Ecto neural progenitor cell (in vitro differentiated cells): ENCODE data around the gene EBF4.
"Not testable (repeated sequence)": the region's sequence is repeated elsewhere in the genome, so short reads cannot be mapped to it uniquely, and the experiment has no call there.

Experiments used
- DNase-seq: peaks from one replicate; pipeline ENCODE4 v3.0.0-alpha.2; 2018; ENCODE audit warnings: low spot score

EBF4 gene

DNA sequence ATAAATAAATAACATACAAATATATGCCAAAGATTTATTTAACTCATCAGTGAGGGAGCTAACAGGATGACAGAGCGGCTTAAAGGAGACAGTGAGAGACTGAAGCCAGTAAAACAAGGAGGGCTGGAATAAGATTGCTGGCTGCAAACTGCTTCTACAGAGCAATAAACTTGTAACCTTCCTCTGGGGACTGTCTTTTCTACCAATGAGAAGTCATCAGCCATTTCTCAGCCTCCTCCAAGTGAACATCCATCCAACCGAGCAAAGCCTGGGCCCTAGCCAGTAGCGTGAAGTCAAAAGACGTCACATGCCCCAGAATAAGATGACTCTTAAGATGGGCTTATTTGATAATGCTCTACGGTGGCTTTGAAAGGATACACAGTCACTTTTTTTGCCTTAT is 65.4 kb downstream of the EBF4 start:
- no peak for DNase-seq

DNA sequence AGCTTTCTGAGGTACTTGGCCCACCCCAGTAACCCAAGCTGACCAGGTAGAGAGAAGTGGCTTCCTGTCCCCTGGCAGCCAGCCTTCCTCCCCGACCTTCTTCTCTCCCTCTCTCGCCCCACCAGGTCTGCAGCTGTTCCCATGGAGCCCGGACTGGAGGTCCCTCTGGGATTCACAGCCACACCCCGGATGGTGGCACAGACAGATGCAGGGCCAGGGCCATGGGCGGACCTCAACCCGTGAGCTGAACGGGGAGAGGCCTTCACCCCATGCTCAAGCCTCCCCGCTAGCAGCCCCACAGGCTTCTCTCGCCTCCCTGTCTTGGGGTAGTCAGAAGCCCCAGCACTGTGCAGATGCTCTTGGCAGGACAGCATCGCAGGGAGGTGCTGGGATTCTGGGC is 66.6 kb downstream of the EBF4 start:
- DNase-seq = no peak

DNA sequence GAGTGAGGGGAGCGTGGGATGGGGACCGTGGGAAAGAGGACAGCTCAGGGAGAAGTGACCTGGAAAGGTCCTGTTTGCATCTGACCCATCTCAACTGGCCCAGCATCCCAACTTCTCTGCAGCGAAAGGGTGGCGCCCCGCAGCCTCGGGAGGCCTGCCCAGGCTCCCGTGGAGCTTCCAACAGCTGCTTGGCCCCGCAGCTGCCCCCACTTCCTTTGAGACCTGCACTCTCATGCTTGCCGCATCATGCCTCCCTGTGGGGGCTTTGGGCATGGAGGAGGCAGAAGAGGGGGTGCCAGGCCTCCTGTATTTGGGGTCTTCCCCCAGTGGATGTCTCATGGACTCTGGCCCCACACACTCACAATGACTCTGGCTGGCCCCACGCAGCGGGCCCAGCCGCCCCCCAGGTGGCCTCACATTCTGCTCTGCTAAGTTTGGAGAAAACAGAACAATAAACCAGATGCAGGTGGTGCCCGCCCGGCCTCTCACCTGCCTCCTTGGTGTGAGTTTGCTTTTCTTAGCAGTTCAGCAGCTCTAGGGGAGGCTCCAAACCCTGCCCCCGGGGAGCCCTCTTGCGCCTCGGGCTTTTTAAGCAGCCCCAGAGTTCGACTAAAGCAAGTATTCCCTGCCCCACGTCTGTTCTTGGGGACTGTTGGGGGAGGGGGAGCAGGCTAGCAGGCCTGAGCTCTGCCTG is 67.2 kb downstream of the EBF4 start:
- DNase-seq = peak; percentile 46

DNA sequence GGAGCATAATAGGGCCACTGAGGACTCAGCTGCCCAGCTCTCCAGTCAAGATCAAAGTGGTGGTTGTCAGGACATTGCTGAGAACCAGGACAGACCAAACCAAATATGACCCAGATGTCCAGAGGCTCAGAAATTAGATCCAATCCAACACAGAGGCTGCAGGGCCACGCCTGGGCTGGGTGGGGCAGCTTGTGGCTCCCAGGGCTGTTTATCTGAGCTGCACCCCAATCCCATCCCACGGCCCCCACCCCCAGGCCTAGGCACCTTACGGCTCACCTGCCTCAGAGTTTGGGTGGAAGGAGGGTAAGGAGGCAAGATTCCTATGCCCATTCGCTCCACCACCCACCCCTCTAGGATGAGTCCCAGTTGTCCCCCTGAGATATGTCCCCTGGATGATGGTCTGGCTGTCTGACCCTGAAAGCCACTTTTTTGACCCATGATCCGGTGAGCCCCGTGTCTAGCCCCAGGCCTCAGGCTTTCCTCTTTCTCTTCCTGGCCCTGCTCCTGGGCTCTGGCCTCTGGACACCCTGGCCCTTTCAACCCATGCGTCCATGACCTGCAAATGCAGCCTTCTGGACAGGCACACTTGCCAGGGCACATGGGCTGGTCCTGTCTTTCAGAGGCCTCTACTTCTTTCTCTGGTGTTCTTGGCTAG is 67.8 kb downstream of the EBF4 start:
- peak; percentile 38 for DNase-seq

DNA sequence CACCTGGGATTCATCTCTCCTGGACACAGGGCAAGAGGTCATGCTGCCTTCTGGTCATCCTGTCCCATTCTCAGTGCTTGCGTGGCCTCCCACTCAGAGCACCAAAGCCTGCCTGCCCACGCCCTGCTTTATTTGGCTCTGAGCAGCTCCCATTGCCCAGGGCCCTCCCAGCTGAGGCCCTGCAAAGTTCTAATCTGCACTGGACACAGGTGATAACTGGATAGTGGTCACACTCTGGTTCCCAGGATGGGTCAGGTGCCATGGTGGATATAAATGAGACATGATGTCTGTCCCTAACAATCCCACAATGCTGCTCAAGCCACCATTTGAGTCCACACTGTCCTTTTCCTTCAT is 68.3 kb downstream of the EBF4 start:
- peak; percentile 28 for DNase-seq

DNA sequence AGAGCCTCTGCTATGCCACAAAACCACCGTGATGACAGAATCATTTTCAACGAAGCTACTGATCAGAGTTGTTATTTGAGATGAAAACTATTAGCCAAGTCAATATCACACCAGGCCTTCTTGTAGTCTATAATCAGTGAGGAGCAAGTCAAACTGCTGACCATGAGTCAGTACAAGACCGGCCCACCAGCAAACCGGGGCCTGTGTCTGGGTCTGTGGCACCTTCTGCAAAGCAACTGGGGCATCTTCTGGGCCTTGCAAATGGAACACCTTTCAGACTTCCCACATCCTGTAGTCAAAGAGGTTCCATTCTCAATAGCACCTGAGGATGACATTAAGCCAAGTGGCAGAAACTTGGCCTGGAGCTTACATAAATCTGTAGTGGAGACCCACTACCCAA is 69.3 kb downstream of the EBF4 start:
- no peak for DNase-seq

DNA sequence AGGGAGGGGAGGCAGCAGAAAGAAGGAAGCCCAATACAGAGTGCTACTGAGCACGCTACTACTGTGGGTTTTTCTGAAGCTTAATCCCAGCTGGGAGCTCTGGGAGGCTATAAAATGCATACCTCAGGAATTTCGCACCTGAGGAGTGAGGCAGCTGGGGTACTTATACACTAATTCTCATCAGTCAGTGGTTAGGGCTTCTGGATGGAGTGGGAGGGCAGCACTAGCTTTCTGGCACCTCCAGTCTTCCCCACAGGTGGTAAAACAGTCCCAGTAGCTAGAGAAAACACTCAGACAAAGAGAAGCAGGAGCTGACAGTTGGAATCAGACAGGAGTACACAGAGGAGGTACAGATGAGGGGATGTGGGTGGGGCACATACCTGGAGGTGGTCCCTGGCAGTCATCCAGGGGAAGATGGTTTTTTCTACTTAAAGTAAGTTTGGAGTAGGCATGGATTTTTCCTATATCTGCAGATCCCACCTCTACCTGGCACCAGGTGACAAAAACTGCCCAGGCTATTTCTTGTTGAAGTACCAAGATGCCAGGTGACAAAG is 70.1 kb downstream of the EBF4 start:
- no peak for DNase-seq

DNA sequence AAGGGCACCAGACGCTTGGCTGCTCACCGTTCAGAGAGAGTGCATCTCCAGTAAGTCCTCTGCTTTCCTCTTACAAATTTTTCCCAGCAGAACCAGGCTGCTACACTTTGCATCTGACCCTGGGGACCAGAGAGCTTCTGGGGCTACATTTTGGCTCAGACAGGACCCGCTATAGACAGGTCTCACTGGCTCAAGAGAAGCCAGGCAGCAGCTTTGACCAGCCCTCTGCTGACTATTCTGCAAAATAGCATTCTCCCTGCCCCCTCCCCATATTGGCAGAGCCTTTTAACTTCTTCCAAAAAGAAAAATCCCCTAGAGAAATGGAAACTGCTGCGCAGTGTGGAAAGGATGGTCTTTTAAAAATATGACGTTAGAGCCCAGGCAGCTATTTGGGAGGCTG is 70.6 kb downstream of the EBF4 start:
- no peak for DNase-seq

DNA sequence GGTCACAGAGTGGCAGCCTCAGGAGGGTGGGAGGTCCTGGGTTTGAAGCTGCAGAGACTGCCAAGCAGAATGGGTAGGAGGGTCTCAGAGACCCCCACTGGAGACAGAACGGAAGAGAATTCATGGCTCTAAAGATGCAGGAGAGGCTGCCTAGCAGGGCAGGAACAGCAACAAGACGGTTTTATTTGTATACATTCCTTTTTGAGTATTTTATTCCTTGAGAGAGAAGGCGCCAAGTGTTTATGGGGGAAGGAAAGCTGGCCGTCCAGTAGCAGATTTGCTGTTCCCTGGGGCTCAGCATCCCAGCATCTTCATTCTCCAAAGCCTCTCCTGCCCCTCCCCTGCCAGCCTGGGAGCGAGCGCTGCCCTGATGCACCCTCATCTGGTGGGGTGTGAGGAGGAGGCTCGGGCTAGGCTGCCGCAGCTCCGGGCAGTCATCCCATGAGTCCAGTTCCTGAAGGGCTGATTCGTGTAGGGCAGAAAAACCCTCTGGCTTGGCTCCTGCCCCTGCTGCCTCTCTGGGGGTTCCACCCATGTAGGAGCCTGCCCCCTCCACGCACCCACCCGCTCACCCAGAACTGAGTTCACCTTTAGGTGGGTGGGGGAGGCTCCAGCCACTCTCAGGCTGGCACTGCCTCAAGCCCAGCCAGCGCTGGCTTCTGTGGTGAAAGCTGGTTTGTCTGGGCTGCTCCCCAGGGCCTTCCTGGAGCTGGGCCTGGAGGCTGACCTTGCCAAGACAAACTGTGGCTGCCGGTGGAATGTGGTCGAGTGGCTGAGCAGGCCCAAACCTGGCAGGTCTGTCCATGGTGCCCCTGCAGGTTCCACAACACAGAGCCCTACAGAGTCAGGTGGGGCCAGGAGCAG is 75.4 kb downstream of the EBF4 start:
- DNase-seq = no peak

DNA sequence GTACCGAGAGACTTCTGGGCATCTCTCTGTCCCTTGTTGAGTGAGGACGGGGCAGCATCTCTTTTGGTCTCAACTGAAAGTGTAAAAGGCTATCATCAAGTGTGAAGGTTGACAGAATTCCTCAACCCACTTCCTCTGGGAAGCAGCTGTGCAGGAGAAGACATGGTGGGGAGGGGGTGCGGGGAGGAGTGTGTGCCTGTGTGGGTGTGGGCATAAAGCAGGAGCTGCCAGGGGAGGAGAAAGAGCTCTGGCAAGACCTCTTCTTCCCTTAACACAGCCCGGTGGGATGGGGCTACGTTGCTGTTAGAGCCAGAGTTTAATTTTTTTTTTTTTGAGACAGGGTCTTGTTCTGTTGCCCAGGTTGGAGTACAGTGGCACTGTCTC is 76.0 kb downstream of the EBF4 start:
- no peak for DNase-seq

DNA sequence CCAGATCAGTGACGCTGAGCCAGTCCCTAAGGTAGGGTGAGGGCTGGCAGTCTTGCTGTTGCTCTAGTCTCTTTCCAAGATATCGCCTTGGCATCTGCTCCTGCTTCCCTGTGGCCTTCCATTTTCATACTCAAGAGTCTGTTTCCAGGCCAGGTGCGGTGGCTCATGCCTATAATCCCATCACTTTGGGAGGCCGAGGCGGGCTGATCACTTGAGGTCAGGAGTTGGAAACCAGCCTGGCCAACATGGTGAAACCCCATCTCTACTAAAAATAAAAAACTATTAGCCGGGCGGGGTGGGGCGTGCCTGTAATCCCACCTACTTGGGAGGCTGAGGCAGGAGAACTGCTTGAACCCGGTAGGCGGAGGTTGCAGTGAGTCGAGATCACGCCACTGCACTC is 77.5 kb downstream of the EBF4 start:
- not testable (repeated sequence) for DNase-seq

DNA sequence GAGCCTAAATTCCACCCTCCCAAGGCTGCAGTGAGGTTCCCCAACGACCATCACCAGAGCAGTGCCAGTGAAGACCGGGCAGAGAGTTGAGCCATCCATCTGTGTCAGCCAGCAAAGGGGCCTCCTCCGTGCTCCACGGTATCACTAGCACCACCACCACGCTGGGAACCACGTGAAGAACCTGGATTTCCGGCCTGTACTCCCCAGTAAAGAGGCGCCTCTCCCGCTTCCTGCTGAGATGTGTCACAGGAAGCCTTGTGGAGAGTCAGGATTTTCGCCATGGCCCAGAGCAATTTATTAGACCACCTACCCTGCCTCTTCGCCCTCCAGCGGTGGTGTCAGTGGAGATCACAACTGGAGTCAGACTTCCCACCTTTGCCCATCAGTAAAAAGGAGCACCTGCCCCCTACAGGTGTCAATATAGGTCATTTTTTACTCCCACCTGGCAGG is 79.1 kb downstream of the EBF4 start:
- DNase-seq = no peak

DNA sequence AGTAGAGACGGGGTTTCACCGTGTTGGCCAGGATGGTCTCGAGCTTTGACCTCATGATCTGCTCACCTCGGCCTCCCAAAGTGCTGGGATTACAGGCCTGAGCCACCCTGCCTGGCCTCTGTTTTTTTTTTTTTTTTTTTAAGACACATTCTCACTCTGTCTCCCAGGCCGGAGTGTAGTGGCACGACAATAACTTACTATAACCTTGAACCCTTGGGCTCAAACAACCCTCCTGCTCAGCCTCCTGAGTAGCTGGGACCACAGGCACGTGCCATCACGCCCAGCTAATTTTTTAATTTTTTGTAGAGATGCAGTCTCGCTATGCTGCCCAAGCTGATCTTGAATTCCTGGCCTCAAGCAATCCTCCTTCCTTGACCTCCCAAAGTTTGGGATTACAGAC is 81.2 kb downstream of the EBF4 start:
- no peak for DNase-seq

DNA sequence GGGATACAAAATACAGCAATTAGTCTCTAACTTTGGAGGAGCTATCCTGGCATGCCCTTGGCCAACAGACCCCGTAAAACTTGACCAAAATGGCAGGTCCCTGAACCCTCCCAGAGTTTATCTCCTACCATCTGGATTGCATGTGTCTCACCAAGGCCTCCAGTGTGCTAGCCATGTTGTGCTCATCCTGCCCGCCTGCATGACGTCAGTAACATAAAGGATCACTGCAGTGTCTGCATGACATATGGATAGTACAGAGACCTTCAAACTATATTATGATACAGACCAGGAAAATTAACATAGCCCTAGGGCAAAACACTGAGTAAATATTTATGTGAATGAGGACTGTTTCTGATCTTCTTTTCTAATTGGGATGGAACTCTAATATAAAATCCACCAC is 82.6 kb downstream of the EBF4 start:
- no peak for DNase-seq

DNA sequence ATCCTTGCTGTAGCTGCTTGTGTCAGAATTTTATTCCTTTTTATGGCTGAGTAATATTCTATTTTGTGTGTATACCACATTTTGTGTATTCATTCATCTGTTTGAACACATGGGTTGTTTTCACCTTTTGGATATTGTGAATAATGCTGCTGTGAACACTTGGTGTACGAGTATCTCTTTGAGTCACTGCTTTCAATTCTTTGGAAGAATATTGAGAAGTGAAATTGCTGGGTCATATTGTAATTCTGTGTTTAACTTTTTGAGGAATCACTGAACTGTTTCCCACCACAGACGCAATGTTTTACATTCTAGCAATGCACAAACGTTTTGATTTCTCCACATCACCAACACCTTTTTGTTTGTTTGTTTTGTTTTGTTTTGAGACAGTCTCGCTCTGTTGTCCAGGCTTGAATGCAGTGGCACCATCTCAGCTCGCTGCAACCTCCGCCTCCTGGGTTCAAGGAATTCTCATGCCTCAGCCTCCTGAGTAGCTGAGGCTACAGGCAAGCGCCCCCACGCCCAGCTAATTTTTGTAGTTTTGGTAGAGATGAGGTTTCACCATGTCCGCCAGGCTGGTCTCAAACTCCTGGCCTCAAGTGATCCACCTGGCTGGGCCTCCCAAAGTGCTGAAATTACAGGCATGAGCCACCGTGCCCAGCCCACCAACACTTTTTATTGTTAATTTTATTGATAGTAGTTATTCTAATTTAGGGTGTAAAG is 86.2 kb downstream of the EBF4 start:
- no peak for DNase-seq

DNA sequence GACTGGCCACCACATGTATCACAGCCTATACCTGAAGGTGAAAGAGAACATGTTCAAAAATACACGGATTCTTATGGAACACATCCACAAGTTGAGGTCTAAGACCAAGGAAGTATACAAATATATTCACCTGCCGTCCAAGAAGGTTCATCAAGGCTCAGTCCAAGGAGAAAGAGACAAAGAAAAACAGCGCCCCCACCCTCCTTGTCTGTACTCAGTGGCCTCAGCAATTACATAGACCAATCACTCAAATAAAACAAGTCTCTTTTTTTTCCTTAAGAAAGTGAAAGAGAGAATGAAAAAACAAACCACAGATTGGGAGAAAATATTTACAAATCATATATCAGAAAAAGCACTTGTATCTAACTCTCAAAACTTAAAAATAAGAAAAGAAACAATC is 88.4 kb downstream of the EBF4 start:
- no peak for DNase-seq

DNA sequence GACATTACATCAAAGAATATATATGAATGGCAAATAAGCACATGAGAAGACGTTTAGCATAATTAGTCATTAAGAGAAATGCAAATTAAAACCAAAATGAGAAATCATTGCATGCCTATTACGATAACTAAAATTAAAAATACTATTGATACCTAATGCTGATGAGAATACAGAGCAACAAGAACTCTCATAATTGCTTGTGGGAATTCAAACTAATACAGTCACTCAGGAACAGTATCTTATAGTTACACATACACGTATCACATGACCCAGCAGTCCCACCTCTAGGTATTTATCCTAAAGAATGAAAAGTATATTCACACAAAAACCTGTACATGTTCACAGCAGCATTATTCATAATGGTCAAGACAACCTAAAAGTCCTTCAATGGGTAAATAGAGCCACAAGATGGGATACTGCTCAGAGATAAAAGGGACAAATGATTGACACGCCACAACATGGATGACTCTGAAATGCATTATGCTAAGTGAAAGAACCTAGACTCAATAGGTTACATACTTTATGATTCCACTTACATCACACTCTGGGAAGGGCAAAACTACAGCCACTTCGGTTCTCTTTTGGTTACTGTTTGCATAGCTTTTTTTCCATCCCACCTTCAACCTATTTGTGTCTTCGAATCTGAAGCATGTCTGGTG is 91.5 kb downstream of the EBF4 start:
- no peak for DNase-seq

DNA sequence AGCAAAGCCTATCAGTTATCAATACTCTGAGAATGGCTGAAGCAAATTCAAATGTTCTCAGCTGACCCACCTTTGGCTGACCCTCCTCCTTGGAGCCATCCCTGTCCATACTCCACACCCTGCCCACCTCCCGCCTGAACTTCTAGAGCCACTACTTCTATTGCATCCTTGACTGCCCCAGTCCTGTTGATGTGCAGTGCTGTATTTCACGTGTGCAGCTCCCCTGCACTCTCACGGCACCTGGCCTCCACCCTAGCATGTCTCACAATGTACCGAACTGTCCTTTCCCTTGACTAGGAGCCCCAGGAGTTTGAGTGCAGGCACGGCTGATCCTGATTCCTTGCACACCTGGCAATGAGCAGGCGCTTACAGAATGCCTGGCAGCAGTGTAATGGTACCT is 100.9 kb downstream of the EBF4 start:
- no peak for DNase-seq

DNA sequence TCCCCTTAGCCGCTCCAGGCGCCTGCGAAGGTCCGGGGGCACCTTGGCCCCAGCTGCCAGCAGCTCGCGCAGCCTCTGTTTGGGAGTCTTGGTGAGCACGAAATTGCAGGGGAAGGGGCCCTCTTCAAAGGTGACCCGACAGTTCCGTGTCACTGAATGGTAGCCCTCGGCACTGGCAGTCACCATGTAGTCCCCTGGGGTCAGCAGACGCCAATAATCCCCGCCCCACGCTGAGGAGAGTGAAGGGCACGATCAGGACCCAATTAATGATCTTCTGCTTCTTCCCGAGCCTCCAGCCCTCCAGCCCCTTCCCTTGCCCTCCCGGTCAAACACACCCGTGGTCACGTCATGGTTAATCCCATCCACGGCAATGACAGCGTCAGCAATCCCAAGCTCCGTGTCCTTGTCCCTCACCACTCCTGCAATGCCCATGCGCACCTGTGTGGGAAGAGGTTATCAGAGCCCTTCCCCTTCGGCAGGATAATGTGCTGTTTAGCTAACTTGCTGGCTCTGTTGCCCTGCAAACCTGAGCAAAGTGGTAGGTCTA is 101.7 kb downstream of the EBF4 start:
- DNase-seq = no peak

DNA sequence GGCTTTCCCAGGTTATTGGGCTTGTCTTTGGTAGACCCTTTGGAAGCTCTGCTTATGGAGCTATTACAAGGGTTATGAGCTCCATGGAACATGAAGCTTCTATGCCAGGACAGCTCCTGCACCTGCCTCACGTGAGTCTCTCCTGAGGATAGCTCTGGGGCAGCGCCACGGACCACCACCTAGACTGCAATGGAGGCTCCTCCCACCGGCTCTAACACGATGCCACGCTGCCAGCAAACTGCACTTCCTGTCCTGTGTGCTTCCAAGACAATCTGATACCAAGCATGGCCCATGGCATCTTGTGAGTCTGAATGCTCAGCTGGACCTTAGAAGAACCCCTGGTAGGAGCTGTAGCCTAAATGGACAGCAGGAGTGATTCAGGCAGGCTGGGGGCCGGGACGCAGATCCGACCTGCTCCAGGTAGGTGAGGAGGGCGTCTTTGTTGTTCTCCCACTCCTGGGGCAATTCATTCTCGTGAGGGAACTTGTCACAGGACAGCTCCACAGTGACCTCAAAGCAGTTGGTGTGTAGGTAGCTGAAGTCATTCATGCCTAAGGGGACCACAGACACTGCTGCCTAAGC is 102.4 kb downstream of the EBF4 start:
- no peak for DNase-seq

DNA sequence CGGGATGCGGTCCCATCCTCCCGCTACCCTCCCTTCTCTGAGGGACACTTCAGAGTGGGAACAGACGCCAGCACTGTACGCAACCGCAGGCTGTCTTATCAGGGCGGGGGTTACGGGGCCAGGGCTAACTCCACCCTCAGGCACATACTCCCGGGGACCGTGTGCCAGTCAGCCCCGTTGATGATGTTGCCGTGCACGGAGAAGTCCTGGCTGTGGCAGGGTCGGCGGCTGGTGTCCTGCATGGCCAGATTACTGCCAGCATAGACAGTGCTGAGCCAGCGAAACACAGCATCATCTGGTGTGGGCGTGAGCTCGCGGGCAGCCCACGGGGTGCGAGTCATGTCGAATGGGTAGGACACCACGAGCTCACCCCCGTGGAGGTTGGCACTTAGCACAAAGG is 102.9 kb downstream of the EBF4 start:
- no peak for DNase-seq
